Right forelimb (tissue), 1 donor: ENCODE data around the gene ZC3H6.

Experiments
- DNase-seq: peaks from one replicate; pipeline ENCODE4 v3.0.0-alpha.2; 2018

The ZC3H6 gene, protein sequence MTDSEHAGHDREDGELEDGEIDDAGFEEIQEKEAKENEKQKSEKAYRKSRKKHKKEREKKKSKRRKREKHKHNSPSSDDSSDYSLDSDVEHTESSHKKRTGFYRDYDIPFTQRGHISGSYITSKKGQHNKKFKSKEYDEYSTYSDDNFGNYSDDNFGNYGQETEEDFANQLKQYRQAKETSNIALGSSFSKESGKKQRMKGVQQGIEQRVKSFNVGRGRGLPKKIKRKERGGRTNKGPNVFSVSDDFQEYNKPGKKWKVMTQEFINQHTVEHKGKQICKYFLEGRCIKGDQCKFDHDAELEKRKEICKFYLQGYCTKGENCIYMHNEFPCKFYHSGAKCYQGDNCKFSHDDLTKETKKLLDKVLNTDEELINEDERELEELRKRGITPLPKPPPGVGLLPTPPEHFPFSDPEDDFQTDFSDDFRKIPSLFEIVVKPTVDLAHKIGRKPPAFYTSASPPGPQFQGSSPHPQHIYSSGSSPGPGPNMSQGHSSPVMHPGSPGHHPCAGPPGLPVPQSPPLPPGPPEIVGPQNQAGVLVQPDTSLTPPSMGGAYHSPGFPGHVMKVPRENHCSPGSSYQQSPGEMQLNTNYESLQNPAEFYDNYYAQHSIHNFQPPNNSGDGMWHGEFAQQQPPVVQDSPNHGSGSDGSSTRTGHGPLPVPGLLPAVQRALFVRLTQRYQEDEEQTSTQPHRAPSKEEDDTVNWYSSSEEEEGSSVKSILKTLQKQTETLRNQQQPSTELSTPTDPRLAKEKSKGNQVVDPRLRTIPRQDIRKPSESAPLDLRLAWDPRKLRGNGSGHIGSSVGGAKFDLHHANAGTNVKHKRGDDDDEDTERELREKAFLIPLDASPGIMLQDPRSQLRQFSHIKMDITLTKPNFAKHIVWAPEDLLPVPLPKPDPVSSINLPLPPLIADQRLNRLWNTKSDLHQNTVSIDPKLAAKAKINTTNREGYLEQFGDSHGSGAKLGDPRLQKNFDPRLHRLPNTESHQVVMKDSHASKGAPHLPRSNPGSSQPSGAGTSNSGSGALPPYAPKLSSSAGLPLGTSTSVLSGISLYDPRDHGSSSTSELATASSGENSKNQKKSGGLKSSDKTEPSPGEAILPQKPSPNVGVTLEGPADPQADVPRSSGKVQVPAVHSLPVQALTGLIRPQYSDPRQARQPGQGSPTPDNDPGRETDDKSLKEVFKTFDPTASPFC

DNA sequence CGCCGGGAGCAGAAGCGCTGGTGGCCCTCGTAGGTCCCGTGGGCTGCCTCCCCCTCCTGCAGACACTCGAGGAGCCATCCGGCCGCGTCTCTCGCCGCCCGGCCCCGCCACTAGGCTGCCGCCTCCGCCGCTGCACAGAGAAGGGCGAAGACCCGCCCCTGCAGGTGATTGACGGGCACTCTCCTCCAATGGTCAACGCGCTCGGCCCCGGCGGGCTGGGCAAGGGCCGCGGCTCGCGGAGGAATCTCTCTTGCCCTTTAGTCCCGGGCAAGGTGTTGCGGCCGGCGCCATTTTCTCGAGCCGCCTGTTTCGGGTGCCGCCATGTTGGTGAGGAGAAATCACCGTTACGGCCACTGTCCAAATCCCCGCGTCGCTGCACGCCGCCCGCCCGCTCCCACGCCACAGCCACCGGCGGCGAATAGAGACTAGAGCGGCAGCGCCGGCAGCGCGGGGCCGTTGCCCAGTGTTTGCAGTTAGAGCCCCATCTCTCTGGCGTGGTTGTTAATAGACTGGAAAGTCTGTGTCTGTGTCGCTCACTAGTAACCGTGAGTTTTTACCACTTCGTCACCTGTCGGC is at the start of gene ZC3H6:
Gene ZC3H6, plus strand, starts transcription at position 287 of the 576 bp plus-strand sequence. CDS start 398 bp downstream, outside the sequence.
- DNase-seq = peak; percentile 100

DNA sequence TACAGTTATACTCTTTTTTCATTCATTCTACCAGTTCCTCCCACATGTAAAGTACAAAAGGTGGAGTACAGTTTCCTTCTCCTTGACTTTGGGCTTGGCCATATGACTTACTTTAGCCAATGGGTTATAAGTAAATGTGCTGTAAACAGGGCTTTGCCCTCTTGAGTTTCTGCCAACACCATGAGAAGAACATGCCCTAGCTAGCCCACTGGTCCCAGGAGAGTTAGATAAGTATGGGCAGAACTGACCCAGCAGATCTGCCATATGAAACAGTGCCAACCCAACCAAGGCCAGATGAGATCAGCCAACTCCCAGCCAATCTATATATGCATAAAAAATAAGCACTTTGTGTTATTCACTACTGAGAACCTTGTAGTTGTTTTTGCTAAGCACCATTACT is 46.0 kb upstream of the ZC3H6 start:
- DNase-seq = no peak

DNA sequence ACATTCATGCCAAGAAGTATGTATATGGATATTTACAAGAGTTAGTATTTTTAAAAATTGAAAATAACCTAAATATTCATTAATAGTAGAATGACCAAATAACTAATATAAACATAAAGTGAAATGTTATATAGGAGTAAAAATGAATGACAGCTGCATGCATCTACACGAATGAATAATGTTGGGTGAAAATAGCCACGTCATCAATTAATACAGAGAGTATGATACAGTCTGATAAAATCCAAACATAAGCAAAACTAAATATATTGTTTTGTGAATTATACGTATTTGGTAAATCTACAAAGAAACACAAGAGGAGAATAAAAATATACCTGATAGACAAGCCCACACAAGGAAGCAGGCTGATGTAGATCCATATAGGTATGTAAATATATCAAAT is 45.0 kb upstream of the ZC3H6 start:
- no peak for DNase-seq

DNA sequence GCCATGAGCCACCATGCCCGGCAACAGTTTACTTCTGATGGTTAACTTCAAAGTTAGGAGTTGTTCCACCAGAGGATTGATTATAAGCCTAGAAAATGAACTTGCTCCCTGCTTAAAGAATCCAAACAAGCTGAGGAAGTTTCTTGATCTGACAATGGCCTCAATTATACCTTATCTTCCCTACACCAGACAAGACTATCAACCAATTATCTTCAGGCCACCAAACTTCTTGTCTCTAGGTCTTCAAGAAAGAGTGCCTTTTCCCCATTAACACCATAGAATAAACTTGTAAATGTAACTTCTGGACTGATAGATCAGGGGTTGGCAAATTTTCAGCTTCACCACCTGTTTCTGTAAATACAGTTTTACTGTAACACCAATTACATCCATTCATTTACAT is 35.5 kb upstream of the ZC3H6 start:
- no peak for DNase-seq

DNA sequence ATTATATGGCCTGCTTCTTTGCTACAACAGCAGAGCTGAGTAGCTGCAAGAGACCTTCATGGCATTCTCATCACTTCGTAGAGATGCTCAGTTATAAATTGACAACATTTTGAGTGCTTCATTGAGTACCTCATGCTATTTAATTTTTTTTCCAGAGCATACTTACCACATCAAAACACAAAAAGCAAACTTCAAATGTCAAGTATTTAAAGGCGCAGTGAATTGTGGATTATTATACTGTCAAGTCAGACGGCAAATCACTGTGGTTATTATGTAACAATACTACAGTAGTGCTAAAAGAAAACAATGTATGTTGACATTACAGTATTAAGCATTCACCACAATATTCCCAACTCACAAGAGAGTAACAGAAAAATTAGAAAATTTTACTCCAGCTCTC is 33.0 kb upstream of the ZC3H6 start:
- DNase-seq = no peak

DNA sequence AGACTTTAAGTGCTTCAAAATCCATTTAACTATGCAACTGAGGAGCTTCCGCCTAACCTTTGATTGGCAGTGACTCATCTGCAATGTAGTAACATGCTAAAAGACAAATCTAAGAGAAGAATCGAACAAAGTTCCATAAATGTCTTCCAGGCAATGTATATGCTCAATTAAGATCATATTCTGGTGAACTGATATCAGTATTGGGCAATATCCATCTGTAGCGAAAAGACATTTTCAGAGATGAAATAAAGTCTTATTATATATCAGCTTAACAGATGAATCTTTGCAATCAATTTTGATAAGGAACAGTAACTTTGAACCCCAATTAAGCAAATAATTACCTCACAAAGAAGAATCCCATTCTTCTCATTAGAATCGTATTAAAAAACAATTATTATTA is 32.2 kb upstream of the ZC3H6 start:
- no peak for DNase-seq

DNA sequence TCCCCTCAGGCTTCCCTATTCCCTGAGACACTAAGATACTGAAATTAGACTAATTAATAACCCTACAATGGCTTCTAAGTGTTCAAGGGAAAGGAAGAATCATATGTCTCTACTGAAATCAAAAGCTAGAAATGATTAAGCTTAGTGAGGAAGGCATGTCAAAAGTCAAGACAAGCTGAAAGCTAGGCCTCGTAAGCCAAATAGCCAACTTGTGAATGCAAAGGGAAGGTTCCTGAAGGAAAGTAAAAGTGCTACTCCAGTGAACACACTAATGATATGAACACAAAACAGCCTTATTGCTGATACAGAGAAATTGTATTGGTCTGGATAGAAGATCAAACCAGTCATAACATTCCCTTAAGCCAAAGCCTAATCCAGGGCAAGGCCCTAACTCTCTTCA is 30.5 kb upstream of the ZC3H6 start:
- no peak for DNase-seq

DNA sequence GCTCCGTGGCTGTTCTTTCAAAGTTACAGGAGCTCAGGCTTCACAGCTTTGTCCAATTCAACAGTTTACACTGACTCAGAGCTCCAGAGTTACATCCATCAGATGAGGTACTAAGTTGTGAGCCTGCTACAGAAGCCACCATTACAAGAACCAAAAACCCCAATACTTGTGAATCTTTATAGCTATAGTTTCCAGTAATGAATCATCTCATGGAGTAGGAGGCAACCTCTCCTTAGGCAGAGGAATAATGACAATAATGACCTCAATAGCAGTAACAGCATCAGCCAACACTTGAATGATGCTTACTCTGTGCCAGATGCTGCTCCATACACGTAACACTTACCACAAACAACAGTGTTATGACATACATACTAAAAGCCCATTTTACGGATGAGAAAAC is 24.1 kb upstream of the ZC3H6 start:
- no peak for DNase-seq

DNA sequence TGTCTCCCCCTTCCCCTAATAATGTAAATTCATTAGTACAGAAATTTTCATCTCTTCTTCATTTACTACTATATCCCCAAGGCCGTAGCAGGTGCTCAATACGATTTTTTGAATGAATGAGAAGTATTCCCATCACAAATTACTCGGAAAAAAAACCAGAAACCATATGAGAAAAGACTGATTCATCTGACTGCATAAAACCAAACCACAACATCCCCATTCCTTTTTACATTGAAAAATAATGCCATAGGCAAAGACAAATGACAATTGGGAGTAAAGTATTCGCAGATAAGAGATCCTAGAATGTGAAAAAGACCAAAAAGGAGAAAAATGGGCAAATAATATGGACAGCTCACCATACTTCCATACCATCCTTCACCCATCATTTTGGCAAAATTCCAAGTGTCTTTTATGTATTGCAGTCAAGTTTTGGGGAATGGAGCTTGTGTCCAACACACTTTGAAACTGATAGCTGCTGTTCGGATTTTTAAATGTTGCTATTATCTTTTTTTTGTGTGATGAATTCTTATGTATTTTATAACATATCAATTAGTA is 22.1 kb upstream of the ZC3H6 start:
- DNase-seq = no peak

DNA sequence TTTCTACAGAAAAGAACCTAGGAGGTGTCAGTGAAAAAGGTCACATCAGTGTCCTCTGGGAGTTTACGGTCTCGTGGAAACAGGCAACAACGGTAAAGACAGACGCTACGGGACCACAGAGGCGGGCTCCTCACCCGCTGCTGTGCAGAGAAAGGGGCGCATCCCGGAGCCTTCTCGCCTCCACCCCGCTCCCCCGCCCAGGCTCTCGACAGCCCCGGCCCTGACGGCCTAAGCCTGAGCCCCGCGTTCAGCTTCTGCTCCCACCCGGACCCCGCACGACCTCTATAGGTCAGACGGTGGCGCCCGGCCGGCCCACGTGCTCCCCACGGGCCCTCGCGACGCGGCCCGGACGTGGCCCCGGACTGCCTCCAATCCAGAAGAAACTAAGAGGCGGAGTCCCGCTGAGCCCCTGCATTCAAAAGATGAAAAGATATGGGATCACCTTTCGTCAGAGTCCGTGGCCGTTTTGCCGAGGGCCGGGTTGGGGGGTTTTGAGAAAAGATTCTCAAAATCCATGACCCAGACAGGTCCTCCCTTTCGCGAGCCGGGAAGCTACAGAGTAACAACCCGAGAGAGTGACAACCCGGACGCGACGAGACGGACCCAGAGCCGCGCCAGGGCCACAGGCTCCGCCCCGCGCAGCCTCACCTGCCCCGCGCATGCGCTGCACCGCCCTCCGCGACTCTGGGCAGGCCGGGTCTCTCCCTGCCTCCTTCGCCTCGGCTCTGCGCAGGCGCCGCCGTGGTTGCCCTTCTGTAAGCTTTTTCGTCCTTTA is 20.7 kb upstream of the ZC3H6 start, which contains the start of gene ZC3H8:
Gene ZC3H8, minus strand, starts transcription at position 577 of the 775 bp plus-strand sequence. Its CDS starts 61 bp downstream, at position 516.
- DNase-seq = peak; percentile 95

DNA sequence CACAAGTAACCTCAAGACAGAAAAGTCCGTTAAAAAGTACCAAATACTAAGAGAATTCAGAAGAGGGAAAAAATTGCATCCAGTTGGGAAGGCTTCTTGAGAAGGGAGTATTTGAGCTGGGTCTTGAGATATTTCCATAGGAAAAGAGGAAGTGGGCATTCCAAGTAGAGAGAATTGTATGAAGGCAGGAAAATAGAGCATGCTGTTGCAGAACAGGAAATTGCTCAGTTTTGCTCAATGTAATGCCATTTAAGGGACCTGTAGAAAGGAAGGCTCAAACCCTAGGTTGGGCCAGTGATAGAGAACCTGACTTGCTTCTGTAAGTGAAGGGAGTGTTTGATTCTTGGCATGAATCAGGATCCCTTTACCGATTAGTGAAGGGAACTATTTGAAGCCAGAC is 19.5 kb upstream of the ZC3H6 start:
- no peak for DNase-seq

DNA sequence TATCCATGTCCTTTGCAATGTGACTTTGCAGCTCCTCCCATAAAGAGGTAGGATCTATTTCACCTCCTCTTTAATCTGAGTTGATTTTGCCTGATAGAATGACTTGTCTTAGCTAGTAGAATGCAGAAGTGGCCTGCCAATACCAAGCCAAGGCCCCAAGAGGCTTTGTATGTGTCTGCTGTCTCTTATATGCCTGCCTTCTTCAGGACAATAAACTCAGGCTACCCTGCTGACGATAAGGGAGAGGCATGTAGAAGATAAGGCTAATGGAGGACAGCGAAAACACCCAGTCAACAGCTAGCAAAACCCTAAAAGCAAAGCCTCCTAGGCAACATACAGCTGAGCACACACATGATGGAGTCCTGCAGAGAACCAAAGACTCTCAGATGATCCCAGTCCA is 18.7 kb upstream of the ZC3H6 start:
- no peak for DNase-seq

DNA sequence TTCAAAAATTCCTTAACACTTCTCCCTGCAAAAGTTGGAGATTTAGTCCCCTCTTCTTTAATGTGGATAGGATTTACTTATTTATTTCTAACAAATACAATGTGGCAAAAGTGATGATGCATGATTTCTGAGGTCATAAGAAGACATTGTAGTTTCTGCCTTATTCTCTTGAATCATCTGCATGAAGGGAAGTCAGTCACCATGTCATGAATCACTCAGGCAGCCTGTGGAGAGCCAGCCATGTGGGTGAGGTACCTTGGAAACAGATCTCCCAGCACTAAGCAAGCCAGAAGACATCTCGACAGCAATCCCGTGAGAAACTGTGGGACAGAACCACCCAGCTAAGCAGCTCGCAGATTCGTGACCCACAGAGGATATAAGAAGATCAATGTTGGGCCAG is 17.8 kb upstream of the ZC3H6 start:
- DNase-seq = no peak

DNA sequence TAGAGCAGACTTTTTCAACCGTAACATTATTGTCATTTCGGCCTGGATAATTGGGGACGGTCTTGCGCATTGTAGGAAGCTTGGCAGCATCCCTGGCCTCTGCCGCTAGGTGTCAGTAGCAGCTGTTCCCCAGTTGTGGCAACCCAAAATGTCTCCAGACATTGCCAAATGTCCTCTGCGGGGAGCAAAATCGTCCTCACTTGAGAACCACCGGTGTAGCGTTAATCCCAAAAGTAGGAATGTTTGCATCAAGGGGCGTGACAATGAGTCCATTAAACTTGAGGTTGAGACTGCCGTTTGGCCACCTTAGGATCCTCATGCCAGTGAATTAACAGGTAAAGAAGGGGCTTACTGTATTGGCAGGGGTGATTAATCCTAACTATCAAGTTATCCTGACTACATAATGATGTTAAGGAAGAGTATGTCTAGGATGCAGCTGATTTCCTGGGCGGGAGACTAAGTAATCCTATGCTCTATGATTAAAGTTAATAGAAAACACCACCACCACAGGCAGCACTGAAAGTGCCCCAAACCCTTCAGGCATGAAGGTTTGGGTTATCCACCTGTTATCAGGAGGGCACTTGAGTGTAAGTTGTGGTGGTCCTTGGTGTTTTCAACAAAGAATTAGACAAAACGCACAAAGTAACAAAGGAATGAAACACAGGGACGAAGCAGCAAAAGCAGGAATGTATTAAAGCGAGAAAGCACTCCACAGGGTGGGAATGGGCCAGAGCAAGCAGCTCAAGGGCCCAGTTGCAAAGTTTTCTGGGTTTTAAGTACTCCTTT is 15.7 kb upstream of the ZC3H6 start:
- peak; percentile 86 for DNase-seq

DNA sequence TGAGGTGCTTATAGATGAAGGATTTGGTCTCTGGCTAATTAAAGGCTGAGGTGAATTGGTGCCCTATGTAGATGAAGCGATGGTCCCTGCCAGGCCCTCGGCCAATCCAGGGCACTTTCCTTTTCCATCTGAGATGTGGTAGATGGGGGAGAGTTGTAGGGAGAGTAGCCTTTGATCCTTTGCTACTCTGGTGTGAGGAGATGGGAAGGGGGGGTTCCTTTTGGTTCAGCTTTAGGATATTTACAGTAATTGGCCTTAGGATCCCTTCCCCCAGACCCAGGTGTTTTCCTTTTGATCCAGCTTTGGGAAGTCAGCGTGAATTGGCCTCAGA is 15.1 kb upstream of the ZC3H6 start:
- DNase-seq = no peak

DNA sequence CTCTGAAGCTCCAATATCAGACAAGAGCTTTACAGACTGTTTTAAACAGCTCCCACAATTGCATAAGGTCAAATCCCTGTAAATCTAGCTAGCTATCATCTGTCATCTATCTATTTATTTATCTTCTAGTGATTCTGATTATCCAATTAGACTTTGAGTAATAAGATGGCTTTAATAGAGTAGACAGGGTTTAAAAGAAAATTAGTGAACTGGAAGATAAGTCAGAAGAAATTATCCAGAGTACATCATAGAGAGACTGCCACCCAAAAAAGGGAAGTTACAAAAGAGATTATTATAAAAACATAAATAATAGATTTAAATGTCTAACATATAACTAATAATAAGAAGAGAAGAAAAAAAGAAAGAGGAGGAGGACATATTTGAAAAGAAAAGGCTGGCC is 12.5 kb upstream of the ZC3H6 start:
- no peak for DNase-seq

DNA sequence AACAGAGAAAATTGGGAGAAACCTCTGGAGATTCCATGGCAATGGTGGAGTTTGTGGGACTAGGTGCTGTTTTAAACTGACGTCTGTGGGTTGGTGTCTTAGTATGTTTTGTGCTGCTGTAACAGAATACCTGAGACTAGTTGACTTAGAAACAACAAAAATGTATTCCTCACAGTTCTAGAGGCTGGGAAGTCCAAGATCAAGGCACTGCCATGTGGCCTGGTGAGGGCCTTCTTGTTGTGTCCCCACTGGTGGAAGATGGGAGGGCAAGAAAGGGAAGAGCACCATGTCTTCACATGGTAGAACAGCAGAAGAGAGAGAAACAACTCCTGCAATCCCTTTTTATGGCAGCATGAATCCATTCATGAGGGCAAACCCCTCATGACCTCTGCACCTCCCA is 6.8 kb upstream of the ZC3H6 start:
- no peak for DNase-seq

DNA sequence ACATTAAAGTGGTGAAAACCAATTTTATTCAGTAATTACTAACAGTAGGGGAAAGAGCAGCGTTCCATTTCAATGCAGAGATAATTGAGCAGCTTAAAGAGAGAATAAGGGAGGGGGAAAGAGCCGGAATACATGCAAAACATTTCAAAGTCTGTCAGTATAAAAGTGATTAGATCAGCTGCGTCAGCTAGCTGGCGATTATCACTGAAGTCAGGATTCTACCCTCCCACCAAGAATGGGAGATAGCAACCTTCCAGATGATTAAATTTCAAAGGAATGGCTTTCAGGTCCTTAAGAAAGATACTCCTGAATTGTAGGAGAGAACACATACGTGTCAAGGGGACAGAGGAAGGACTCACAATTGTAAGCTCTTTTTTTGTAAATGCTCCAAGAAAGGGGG is 2.7 kb upstream of the ZC3H6 start:
- DNase-seq = no peak

DNA sequence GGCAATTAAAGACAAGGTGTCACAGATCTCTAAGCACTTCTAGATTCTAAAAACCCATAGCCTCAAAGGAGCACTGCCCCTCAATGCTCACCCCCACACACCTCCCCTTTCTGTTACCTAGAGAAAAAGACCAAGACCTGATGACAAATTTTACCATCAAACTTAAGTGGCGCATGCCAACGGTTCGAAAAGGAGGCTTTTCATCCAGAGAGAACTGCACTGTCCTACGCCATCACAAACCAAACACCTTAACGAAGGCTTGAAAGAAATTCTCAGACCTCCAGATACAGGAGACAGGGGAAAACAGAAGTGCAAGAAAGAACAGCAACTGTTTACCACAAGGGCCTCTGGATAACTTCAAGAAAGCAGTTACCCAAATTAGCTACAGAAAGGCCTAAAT is 2.0 kb upstream of the ZC3H6 start:
- no peak for DNase-seq

DNA sequence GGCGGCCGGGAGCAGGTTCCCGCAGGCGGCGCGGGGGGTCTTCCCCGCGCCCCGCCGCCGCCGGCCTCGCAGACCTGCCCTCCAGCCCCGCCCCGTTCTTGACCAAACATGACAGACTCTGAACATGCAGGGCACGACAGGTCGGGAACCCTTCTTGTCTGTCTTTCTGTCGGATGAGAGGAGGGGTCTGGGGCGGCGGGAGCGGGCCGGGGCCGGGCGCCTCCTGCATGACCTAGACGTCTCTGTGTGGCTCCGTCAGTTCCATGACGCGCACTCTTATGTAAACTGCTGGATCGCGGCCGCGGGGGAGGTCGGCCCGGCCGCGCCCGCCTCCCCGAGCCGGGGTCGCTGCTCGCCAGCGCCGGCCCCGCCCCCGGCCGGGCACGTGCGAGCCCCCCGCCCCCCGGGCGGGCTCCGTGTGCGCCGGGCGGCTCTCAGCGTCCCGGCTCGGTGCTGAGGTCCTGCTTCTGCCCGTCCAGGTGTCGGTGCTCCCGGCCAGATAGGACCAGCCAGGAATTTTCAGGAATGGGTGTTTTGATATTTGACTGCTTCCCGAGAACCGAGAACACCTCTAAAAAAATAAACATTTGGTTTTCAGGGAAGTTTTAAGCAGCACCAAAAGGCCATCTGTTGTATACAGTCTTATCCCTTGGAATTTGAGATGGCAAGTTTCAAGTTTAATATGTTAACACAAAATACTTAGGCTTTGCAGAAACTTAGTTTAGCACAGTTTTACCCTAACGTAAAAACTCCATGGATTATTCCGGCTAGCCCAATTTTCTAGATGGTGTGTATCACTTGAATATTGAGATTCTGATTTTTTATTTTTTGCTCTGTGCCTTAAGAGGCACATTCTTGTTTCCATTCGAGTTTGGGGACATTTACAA is 733 bp downstream of the ZC3H6 start:
- DNase-seq = peak; percentile 95
